HG03175 (cell line): ENCODE results near the gene SMYD1.
"Not testable (repeated sequence)": the region's sequence is repeated elsewhere in the genome, so short reads cannot be mapped to it uniquely, and the experiment has no call there.

ENCODE experiments used
- ATAC-seq: cut with Tn5 transposase; IDR thresholded peaks from one replicate; pipeline ENCODE4 v1.9.1; 2021; ENCODE audit warnings: mild to moderate bottlenecking, moderate library complexity; ENCODE audit not compliant: unreplicated experiment

SMYD1 gene

DNA sequence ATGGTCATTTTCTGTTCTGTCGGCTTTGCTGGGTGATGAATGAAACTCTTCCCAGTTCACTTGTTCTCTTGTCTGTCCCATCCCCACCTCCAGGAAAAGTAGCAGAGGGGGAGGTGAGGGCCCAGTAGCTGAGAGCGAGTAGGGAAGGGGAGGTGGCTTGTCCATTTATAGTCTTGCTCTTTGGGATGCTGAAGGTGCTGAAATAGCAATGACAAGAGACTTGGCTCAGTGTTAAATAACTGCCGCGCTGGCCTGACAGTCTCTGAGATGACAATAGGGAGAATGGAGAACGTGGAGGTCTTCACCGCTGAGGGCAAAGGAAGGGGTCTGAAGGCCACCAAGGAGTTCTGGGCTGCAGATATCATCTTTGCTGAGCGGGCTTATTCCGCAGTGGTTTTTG, at the start of gene SMYD1:
Gene SMYD1 (plus strand): TSS at position 228 of the 400 bp plus-strand sequence. CDS start 40 bp downstream, at position 268.
- ATAC-seq: no peak

DNA sequence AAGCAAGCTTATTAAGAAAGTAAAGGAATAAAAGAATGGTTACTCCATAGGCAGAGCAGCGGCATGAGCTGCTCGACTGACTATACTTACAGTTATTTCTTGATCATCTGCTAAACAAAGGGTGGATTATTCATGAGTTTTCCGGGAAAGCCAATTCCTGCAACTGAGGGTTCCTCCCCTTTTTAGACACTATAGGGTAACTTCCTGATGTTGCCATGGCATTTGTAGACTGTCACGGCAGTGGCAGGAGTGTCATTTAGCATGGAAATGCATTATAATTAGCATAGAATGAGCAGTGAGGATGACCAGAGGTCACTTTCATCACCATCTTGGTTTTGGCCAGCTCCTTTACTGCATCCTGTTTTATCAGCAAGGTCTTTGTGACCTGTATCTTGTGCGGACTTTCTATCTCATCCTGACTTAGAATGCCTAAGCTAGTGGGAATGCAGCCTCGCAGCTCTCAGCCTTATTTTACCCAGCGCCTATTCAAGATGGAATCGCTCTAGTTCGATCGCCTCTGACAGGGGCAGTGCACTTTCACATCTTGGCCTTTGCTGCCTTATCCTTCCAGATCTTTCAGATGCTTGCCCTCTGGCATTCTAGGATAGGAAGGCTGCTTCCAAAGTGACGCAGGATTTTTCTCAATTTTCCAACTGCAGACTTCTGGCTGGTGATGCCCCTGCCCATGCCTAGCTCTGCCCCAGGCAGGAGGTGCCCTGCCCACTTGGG, 49.4 kb upstream of the SMYD1 start:
- ATAC-seq: not testable (repeated sequence)

DNA sequence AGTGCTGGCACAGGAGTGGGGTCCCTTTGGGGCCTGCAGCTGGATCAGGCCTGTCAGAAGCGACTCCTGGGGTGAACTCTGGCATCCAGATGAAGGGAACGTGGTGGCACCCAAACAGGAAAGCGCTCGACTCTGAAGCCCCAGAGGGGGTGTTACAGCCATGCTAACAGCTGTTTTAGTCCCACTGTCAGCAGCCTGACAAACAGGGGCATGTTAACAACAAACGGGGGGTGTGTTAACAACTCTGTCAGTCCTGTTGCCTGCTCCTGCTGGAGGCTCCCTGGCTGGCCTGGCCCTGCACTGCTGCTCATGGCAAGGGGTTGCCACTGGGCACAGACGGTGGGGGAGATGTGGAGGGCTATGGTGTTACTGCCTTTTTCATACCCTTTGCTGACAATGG, 48.7 kb upstream of the SMYD1 start:
- ATAC-seq: no peak

DNA sequence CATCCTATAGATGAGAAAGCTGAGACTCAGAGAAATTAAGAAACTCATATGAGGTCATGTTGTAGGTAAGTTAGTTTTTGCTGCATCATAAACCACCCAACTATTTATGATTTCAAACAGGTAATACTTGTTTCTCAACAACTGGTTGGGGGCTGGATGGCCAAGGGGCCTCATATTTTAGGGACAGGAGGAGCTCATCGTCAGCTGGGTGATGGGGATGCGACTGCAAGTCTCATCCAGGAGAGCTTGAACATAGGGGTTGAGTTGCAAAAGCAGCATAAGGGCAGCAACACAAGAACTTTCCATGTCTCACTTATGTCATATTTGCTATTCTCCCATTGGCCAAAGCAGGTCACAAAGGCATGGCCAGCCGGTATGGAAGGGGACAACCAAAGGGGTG, 47.6 kb upstream of the SMYD1 start:
- no peak for ATAC-seq

DNA sequence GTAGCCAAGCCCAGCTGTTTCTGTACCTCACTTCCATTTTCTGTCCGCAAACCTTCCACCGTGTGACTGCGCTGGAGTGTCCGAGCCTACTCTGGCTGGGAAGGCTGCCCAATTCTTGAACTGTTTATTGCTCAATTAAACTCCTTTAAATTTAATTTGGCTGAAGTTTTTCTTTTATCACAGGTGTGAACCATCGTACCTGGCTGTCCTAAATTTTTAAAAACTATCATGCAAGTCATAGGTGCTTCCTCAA, 45.0 kb upstream of the SMYD1 start:
- no peak for ATAC-seq

DNA sequence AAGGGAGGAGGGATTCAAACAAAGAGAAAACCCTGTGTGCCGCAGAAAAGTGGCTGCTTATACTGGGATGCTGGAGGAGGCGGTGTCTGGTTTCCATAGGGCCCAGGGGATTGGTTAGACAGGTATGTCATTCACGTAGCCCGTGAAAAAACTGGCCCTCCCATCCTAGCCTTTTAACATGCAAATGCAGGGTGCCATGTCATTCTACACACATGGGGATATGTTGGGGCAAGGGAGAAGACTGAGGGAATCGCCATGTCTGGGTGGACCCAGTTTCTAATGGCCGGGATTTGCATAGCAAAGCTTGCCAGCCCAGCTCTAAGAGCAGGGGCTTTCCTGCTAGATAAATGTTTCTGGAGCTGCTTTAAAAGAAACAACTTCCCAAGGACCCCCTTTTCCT, 43.1 kb upstream of the SMYD1 start:
- no peak for ATAC-seq

DNA sequence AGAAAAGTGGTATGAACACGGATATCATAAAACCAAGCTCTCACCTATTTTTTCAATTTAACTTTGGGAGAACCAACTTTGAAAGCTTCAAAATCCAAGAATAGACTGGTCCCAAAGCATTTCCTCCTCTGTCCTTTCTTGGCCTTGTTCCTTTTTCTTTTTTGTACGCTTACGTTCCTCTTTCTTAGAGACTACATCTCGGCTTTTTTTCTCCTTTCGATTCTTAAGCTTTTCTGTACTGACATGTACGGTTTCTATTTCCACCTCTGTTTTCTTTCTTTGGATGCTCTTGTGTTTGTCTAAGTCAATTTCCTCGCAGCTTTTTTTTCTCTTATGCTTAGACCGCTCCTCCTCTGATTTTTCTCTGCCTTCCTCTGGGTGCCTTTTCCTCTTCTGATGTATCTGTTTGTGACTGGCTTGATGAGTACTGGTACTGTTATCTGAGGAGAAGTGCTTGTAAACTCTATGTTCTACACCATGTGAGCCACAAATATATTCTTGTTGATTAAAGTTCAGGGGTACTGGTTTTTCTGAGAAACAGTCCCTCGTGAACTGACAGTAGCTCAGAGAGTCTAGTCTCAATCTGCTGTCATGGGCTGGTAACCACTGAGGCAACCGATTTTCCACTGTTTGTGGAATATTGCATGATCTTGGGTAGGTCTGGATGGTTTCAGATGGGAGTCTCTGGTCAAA, 39.8 kb upstream of the SMYD1 start:
- ATAC-seq: no peak

DNA sequence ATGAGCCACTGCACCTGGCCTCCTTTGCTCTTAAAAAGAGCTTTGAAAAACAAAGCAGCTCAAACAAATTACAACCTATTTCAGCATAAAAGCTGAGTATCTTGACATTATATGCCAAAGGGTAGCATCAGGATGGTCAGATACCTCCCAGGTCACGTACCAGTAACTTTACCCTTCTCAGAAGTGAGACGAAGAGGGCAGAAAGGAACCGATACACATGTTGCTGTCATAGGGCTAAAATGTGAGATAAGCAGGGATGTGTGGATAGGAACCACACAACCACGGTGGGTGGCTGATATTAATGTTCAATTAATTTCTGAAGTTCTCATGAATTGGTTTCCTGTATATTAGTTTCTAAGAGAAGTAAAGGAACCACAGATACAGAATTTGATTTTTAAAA, 38.7 kb upstream of the SMYD1 start:
- no peak for ATAC-seq

DNA sequence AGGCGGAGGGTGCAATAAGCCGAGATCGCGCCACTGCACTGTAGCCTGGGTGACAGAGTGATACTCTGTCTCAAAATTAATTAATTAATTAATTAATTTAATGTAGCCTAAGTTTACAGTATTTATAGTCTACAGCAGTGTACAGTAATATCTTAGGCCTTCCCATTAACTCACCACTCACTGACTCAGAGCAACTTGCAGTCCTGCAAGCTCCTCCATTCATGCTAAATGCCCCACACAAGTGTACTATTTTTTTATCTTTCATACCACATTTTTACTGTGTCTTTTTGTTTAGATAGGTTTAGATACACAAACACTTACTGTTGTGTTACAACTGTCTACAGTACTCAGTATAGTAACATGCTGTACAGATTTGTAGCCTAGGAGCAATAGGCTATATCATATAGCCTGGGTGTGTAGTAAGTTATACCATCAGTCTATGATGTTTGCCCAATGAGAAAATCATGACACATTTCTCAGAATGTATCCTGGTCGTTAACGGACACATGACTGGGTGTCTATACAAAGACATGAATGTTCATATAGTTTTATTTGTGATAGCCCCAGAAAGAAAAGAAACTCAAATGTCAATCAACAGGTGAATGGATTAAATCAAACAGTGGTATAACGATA, 35.4 kb upstream of the SMYD1 start:
- ATAC-seq: no peak

DNA sequence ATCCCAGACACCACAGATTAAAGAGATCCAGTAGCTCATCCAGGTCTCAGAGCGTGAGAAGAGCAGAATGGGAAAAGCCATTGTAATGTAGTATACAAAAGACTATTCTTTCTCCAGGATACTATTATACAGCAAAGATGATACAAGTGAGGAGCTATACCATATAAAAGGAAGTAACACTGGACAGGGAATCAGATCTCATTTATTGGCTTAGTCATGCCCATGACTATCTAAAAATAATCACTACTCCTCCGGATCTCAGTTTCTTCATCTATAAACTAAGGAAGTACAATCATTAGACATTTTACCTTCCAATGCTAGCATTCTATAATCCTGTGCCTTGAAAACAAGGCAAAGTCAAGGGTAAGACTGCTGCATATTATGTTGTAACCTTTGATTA, 31.4 kb upstream of the SMYD1 start:
- ATAC-seq: no peak

DNA sequence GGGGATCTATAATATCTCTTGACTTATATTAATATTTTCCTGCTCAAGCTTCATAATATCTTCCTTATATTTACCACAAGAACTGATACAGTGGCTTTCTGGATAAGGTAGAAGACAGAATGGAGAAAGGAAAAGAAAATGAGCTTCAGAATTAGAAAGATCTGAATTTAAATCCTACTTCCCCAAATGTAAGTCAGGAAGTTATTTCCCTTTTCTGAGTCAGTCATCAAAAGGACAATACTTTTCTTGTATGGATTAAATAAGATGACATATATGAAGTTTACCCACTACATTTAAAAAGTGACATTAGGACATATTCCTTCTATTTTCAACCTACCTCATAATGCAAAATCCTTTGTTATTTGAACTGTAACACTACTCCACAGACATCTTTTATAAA, 31.0 kb upstream of the SMYD1 start:
- ATAC-seq: no peak

DNA sequence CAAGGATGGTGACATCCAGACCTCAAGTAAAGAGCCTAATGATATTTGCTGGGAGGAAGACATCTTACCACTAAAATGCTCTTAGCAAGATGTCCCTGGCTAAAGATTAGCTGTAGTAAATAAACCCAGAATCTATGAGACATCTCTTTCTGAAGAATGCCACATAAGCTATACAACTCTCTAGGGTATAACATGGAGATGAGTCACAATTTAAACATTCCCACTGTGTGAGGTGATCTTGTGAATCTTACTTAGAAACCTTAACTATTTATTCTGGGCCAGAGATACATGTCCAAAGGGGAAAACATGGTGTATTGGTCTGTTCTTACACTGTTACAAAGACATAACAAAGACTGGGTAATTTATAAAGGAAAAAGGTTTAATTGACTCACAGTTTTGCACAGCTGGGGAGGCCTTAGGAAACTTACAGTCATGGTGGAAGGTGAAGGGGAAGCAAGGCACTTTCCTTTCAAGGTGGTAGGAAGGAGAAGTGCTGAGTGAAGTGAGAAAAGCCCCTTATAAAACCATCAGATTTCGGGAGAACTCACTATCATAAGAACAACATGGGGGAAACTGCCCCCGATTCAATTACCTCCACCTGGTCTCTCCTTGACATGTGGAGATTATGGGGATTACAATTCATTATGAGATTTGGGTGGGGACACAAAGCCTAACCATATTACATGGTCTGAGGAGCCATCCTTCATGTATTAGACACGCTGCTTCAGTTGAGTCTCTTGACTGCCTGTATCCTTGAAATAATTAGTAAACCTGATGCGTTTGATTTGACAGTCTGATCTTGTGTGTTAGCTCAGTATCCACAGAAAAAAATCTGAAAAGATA, 29.1 kb upstream of the SMYD1 start:
- no peak for ATAC-seq

DNA sequence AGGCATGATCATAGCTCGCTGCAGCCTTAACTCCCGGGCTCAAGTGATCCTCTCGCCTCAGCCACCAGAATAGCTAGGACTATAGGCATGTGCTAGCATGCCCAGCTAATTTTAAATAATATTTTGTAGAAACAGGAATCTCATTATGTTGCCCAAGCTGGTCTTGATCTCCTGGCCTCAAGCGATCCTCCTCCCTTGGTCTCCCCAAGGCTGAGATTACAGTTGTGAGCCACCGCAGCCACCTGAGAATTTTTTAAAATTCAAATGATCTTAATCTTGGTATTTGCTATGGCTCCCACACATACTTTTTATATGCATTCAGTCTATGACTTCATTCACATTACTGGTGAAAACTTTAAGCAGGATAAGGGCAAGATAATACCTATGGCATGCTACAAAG, 25.1 kb upstream of the SMYD1 start:
- ATAC-seq: no peak

DNA sequence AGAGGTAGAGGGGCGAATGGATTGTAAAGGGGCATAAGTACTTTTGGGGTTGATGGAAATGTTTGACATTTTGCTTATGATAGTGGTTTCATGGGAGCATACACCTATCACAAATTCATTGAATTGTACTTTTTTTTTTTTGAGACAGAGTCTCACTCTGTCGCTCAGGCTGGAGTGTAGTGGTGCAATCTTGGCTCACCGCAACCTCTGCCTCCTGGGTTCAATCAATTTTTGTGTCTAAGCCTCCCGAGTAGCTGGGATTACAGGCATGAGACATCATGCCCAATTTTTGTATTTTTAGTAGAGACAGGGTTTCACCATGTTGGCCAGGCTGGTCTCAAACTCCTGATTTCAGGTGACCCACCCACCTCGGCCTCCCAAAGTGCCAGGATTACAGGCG, 22.1 kb upstream of the SMYD1 start:
- ATAC-seq: not testable (repeated sequence)

DNA sequence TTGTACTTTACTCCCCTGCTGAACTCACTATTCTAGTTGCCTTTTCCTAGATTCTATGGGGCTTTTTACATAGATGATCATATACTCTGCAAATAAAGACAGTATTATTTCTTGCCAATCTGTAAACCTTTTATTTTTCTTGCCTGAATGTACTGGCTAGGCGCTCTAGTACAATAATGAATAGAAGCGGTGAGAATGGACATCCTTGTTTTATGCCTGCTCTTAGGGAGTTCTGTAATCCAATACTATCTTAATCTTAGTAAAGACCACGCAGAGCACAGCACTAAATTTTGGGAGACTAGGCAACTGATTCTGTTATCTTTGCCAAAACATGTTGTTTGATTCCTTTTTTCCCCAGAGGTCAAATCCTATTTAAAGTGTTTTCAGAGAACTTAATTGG, 19.1 kb upstream of the SMYD1 start:
- ATAC-seq: no peak

DNA sequence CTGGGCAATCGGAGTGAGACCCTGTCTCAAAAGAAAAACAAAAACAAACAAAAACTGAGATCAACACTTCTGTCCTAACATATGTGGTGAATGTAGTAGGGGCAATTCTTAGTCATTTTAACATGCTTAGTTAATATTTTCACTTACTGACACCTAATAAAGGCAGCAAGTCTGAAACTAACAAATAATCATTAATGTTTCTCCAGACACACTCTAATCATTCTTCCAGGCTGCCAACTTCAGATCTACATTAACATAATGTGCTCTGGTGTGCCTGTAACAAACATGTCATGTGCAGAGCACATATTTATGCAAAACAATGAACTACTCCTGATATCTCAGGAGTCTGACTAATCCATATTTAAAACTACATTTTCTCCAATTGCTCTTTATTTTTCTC, 18.0 kb upstream of the SMYD1 start:
- peak; percentile 65 for ATAC-seq

DNA sequence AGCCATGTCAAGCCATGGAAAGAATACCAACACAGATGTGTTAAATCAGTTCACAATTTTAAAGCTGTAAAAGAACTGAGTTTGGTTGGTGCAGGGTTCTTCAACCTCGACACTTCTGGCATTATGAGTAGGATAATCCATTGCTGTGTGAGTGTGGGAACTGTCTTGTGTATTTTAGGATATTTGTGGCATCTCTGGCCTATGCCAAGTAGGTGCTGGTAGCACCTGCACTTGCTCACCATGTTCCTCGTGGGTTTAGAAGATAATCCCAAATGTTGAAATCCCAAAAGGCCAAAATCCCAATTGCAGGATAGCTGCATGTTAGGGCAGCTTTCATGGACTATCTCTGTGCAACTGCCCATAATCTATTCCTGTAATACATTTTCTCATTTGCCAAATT, 15.8 kb upstream of the SMYD1 start:
- ATAC-seq: no peak

DNA sequence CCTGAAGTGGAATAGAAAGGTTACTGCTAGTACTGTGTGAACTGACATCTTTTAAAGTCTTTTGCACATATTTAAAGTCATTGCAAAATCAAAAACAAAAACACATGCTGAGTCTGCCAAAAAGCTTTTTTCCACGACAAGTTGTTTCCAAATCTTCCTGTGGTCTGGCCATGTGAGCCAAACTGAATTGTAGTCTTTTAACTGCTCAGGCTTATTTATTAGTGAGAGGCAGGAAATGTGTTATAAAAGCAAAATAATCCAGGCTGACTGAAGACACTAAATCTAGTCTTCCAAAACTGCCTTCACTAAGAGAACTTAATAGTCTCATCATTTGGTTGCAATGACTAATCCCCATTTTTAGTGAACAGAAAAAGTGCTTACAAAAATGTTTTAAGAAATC, 14.3 kb upstream of the SMYD1 start:
- no peak for ATAC-seq

DNA sequence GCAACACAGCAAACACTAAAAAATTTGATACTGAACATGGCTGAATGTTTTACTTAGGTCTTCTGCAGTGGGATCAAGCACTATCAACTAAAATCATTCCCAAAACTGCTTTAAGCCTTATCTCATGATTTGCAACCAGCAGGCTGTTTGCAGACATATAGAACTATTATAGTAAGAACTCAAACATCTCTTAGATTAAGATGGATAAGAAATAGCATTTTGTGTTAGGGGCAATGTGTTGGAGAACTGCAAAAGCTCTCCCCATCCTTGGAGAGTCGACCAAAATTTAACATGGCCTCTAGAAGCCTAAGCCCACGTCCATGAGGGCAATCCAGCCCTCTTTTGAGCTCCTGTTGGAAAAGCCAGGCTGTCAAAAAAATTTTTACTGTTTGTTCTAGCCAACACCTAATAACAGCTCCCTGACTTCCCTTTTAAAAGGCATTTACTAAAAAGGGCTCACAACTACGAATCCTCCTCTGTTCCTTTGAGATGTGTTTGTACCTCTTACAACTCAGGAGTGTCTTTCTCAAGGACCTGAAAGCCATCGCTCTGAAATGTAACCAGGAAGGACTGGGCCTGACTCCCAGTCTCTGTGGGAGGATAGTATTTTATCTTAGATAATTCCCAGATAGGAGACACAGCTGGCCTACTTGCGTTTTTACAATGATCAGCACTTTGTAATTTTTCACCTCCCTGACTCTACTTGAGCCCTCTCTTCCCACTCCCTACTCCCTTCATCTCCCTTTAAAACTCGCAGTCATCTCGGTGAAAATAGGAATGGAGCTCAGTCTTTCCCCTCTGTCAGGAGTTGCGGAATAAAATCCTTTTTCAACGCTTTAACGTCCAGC, 13.5 kb upstream of the SMYD1 start:
- no peak for ATAC-seq

DNA sequence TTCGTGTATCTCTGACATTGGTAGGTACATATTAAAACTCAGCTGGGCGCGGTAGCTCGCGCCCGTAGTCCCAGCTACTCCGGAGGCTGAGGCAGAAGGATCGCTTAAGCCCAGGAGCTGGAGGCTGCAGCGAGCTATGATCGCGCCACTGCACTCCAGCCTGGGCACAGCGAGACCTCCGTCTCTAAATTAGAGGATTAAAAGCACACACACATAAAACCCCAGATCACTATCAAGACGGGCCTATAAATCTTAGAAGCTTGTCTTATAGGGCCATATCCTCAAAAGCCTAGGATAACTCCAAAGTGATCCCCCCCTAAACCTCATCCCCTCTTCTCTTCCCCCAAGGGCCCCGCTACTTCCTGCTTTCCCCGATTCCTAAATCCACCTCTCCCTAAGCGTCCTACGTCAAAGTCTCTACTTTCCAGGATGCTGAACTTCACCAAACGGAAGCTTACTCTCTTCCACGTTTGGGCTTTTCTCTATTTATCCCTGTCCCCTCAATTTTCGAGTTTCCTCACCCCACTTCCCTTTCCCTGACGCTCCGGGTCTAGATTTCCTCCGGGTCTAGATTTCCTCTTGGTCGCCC, 12.7 kb upstream of the SMYD1 start:
- no peak for ATAC-seq
